ENCODE results near the gene EYS. TPM values are rescaled to one million over a fixed set of nuclear protein-coding genes. Genes with fewer than 3 reads are reported as not detected.

EYS gene
- total and polyA plus RNA-seq, 2 of the 13 experiments (the other 11 are each of a cell fraction or from before 2014, with no cell fraction given) = 0.04 to 0.07 TPM

- 0 out of 2 replicates have a peak, but pooled peaks have one; percentile 11 for TF ChIP-seq TFAP4 (IDR thresholded peaks at IDR 0.05; ENCODE audit: borderline replicate concordance, low read depth)
- TF ChIP-seq KAT8 (CRISPR knock-in tag; IDR thresholded peaks at IDR 0.05) = peak; percentile 61; the same call in 1 of the 2 replicates
- peak; percentile 68 for TF ChIP-seq MLX (CRISPR knock-in tag; IDR thresholded peaks at IDR 0.05)
- TF ChIP-seq TFE3 (CRISPR knock-in tag; IDR thresholded peaks at IDR 0.05) = peak; percentile 58; the same call in 1 of the 2 replicates
- no peak for TF ChIP-seq LCORL (IDR thresholded peaks at IDR 0.05)
- TF ChIP-seq LCORL (CRISPR knock-in tag; IDR thresholded peaks at IDR 0.05) = 0 out of 2 replicates have a peak, but pooled peaks have one; percentile 39
- peak; percentile 40; the same call in 1 of the 2 replicates for TF ChIP-seq ZNF331 (CRISPR knock-in tag; IDR thresholded peaks at IDR 0.05)
- 0 out of 2 replicates have a peak, but pooled peaks have one; percentile 48 for TF ChIP-seq MBD4 (IDR thresholded peaks at IDR 0.05; ENCODE audit: borderline replicate concordance, low read length)
- no peak for TF ChIP-seq ZBTB26 (CRISPR knock-in tag; IDR thresholded peaks at IDR 0.05; ENCODE audit: borderline replicate concordance)
- TF ChIP-seq NFYC (CRISPR knock-in tag; IDR thresholded peaks at IDR 0.05) = 0 out of 2 replicates have a peak, but pooled peaks have one; percentile 13
- TF ChIP-seq SP5 (CRISPR knock-in tag; IDR thresholded peaks at IDR 0.05; ENCODE audit: borderline replicate concordance, low read depth) = peak; percentile 79
- TF ChIP-seq MLLT10 (CRISPR knock-in tag; IDR thresholded peaks at IDR 0.05) = no peak
- no peak for TF ChIP-seq NONO (IDR thresholded peaks at IDR 0.05)
- 0 out of 2 replicates have a peak, but pooled peaks have one; percentile 7 for TF ChIP-seq NONO (CRISPR knock-in tag; conservative IDR thresholded peaks at IDR 0.05)
- TF ChIP-seq FOXK2 (IDR thresholded peaks at IDR 0.05) = peak; percentile 50; the same call in 1 of the 2 replicates
- peak; percentile 33; the same call in 1 of the 2 replicates for TF ChIP-seq GABPB1 (CRISPR knock-in tag; IDR thresholded peaks at IDR 0.05)
- peak in 1 of 2 experiments; percentile 32; a peak in 1 of 4 replicates for TF ChIP-seq REST (IDR thresholded peaks at IDR 0.05; ENCODE audit: borderline replicate concordance in 1 of 2, low read depth in 1 of 2, low read length in 2 of 2)
- TF ChIP-seq IKZF5 (CRISPR knock-in tag; IDR thresholded peaks at IDR 0.05) = peak; percentile 46; the same call in 1 of the 2 replicates
- TF ChIP-seq ATF1 (CRISPR knock-in tag; IDR thresholded peaks at IDR 0.05) = peak; percentile 57; the same call in 1 of the 2 replicates
Observed at GRCh38 chr6:64301307-64302236, 1405.5 kb downstream of the EYS start (continued).

Data from HepG2 (cell line).